ENCODE results near the gene CSNK1A1.

Gene CSNK1A1

GRCh38 chr5:149572170-149572569, 20.9 kb upstream of the CSNK1A1 start:
- no peak for TF ChIP-seq CTCF (IDR thresholded peaks at IDR 0.05; ENCODE audit: extremely low read depth, missing control alignments)
- no peak for DNase-seq (ENCODE audit: low spot score)

- no peak for TF ChIP-seq CTCF (IDR thresholded peaks at IDR 0.05; ENCODE audit: extremely low read depth, missing control alignments)
- no peak for DNase-seq (ENCODE audit: low spot score)
Observed at GRCh38 chr5:149567226-149567625, 16.0 kb upstream of the CSNK1A1 start.

- peak; percentile 67 for DNase-seq (ENCODE audit: low spot score)
- TF ChIP-seq CTCF (IDR thresholded peaks at IDR 0.05; ENCODE audit: extremely low read depth, missing control alignments) = peak; percentile 18
Observed at GRCh38 chr5:149564542-149565140, 13.4 kb upstream of the CSNK1A1 start.

- no peak for TF ChIP-seq CTCF (IDR thresholded peaks at IDR 0.05; ENCODE audit: extremely low read depth, missing control alignments)
- DNase-seq (ENCODE audit: low spot score) = no peak
Observed at GRCh38 chr5:149563466-149563865, 12.2 kb upstream of the CSNK1A1 start.

- TF ChIP-seq CTCF (IDR thresholded peaks at IDR 0.05; ENCODE audit: extremely low read depth, missing control alignments) = no peak
- no peak for DNase-seq (ENCODE audit: low spot score)
Observed at GRCh38 chr5:149561848-149562247, 10.6 kb upstream of the CSNK1A1 start.

GRCh38 chr5:149559706-149560105, 8.5 kb upstream of the CSNK1A1 start:
- no peak for DNase-seq (ENCODE audit: low spot score)
- TF ChIP-seq CTCF (IDR thresholded peaks at IDR 0.05; ENCODE audit: extremely low read depth, missing control alignments) = no peak

GRCh38 chr5:149552553-149553160, 1.4 kb upstream of the CSNK1A1 start:
- TF ChIP-seq CTCF (IDR thresholded peaks at IDR 0.05; ENCODE audit: extremely low read depth, missing control alignments) = no peak
- no peak for DNase-seq (ENCODE audit: low spot score)
